ENCODE data around the gene HSD11B2.

DNA sequence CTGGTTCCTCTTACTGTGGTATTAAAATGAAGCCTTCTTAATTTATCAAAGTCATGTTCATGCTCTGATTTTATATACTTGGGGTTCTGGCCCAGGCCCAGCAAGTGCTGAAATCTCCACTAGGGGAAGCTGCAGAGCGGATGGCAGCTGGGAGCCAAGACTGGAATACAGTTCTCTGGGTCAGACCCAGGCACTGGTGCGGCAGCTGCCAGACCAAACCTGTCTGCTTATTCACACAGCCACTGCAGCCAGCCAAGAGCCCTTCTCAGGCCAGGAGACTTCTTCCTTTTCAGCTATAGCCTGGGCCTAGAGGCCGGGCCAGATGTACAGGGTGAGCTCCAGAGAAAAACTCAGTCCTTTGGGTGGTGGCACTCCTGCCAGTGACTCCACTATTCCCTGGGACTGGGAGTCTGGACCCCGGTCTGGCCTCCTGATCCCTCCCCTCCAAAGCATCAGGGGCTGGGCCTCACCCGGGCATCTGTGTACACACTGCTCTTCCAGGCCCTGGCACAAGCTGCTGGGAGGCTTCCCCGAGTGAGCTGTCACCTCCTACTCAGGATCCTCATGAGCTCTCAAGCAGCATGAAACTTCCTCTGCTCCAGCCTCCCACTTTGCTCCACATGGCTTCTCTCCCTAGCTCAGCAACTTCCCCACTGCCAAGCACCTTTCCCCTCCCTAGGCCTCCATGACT lies 25.6 kb downstream of the HSD11B2 start:
- TF ChIP-seq ZNF571 (tag by site-specific recombination; IDR thresholded peaks at IDR 0.05) (no peak), ZNF341 (tag by site-specific recombination; IDR thresholded peaks at IDR 0.05; ENCODE audit: low read depth) (no peak), ZBTB8A (tag by site-specific recombination; IDR thresholded peaks at IDR 0.05) (no peak), ZNF670 (tag by site-specific recombination; IDR thresholded peaks at IDR 0.05; ENCODE audit: low read depth) (no peak), ZNF777 (tag by site-specific recombination; IDR thresholded peaks at IDR 0.05; ENCODE audit: borderline replicate concordance) (no peak), ZSCAN16 (tag by site-specific recombination; IDR thresholded peaks at IDR 0.05) (no peak)
- TF ChIP-seq, protein P1, sequence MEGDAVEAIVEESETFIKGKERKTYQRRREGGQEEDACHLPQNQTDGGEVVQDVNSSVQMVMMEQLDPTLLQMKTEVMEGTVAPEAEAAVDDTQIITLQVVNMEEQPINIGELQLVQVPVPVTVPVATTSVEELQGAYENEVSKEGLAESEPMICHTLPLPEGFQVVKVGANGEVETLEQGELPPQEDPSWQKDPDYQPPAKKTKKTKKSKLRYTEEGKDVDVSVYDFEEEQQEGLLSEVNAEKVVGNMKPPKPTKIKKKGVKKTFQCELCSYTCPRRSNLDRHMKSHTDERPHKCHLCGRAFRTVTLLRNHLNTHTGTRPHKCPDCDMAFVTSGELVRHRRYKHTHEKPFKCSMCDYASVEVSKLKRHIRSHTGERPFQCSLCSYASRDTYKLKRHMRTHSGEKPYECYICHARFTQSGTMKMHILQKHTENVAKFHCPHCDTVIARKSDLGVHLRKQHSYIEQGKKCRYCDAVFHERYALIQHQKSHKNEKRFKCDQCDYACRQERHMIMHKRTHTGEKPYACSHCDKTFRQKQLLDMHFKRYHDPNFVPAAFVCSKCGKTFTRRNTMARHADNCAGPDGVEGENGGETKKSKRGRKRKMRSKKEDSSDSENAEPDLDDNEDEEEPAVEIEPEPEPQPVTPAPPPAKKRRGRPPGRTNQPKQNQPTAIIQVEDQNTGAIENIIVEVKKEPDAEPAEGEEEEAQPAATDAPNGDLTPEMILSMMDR (tag by site-specific recombination; IDR thresholded peaks at IDR 0.05): no peak
- TF ChIP-seq, protein P2, sequence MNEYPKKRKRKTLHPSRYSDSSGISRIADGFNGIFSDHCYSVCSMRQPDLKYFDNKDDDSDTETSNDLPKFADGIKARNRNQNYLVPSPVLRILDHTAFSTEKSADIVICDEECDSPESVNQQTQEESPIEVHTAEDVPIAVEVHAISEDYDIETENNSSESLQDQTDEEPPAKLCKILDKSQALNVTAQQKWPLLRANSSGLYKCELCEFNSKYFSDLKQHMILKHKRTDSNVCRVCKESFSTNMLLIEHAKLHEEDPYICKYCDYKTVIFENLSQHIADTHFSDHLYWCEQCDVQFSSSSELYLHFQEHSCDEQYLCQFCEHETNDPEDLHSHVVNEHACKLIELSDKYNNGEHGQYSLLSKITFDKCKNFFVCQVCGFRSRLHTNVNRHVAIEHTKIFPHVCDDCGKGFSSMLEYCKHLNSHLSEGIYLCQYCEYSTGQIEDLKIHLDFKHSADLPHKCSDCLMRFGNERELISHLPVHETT (tag by site-specific recombination; IDR thresholded peaks at IDR 0.05): no peak

Data from HEK293 (cell line).